DND-41 (cell line): ENCODE data around the gene STXBP5.

Source experiments
- ATAC-seq: fragments of 200-7000 bp; cut with Tn5 transposase; 3 replicates; pipeline ENCODE4 v1.9.1; 2021; ENCODE audit warnings: low read depth; ENCODE audit not compliant: insufficient read depth
- DNase-seq: peaks from one replicate; pipeline ENCODE4 v3.0.0-alpha.2; 2020
- H2AFZ ChIP-seq: 2 replicates; pipeline ENCODE4 v1.6.0; 2012; ENCODE audit warnings: low read depth, low read length
- H3K27ac ChIP-seq: 2 replicates; pipeline ENCODE4 v1.5.1; 2012; ENCODE audit warnings: low read length, inconsistent platforms
- H3K27me3 ChIP-seq: fragments of 200-600 bp; sonication (generic); 2 replicates; pipeline ENCODE4 v1.6.0; 2012; ENCODE audit warnings: low read length, mild to moderate bottlenecking, inconsistent platforms; ENCODE audit not compliant: insufficient read depth, poor library complexity
- H3K36me3 ChIP-seq: 2 replicates; pipeline ENCODE4 v1.5.1; 2012; ENCODE audit warnings: low read length, inconsistent platforms; ENCODE audit not compliant: insufficient read depth
- H3K4me1 ChIP-seq: 2 replicates; pipeline ENCODE4 v1.5.1; 2012; ENCODE audit warnings: mild to moderate bottlenecking, low read length; ENCODE audit not compliant: insufficient read depth
- H3K4me2 ChIP-seq: 2 replicates; pipeline ENCODE4 v1.6.0; 2012; ENCODE audit warnings: mild to moderate bottlenecking, moderate library complexity, low read length, inconsistent platforms; ENCODE audit not compliant: insufficient read depth
- H3K4me3 ChIP-seq, 2 experiments: fragments of 200-600 bp in 1 of 2; shearing (Covaris generic) in 1 of 2; 2 replicates each; pipeline ENCODE4 v1.5.1; 2012 to 2016; ENCODE audit warnings: inconsistent platforms in 2 of 2, low read length in 2 of 2, mild to moderate bottlenecking in 2 of 2, low read depth in 1 of 2, moderate library complexity in 1 of 2
- H3K79me2 ChIP-seq: 2 replicates; pipeline ENCODE4 v1.6.0; 2012; ENCODE audit warnings: low read length, inconsistent platforms; ENCODE audit not compliant: insufficient read depth
- H3K9ac ChIP-seq: 2 replicates; pipeline ENCODE4 v1.6.0; 2012; ENCODE audit warnings: low read depth, mild to moderate bottlenecking, inconsistent platforms, low read length, moderate library complexity
- H3K9me3 ChIP-seq: 2 replicates; pipeline ENCODE4 v1.5.1; 2012; ENCODE audit warnings: low read length, moderate library complexity, mild to moderate bottlenecking, inconsistent platforms; ENCODE audit not compliant: insufficient read depth, severe bottlenecking
- H4K20me1 ChIP-seq: 2 replicates; pipeline ENCODE4 v1.6.0; 2012; ENCODE audit warnings: low read length; ENCODE audit not compliant: insufficient read depth
- CTCF ChIP-seq: IDR thresholded peaks from 2 replicates; pipeline ENCODE4 v1.5.1; 2012; ENCODE audit warnings: borderline replicate concordance, low read length, moderate library complexity, mild to moderate bottlenecking; ENCODE audit not compliant: poor library complexity, severe bottlenecking; ENCODE audit errors: extremely low read depth
- EZH2 ChIP-seq: IDR thresholded peaks from 3 replicates; pipeline ENCODE4 v1.6.1; 2012; ENCODE audit warnings: borderline replicate concordance, low read depth, mild to moderate bottlenecking, moderate library complexity, low read length, inconsistent platforms; ENCODE audit not compliant: severe bottlenecking

The STXBP5 gene

GRCh38 chr6:147161974-147162495 is 42.2 kb upstream of the STXBP5 start:
- Histone ChIP-seq H3K36me3 (no peaks in the 10 kb centered on the region), H4K20me1 (no peaks in the 10 kb centered on the region), H3K4me2 (no peak overlapping the region), H3K79me2 (no peaks in the 10 kb centered on the region), H3K27ac (no peak overlapping the region), H3K27me3 (peaks cover 4% of the 10 kb centered on the region), H2AFZ (no peak overlapping the region), H3K9ac (no peak overlapping the region), H3K4me3 (no peak overlapping the region), H3K9me3 (no peaks in the 10 kb centered on the region), H3K4me1 (no peaks in the 10 kb centered on the region)
- TF ChIP-seq CTCF (no peak), EZH2 (no peak)
- ATAC-seq (no peak), DNase-seq (no peak)

GRCh38 chr6:147164761-147165160 is 39.5 kb upstream of the STXBP5 start:
- no peak for TF ChIP-seq EZH2
- no peak for TF ChIP-seq CTCF
- H3K27ac ChIP-seq, result no peak overlapping the region
- H3K4me3 ChIP-seq, result no peak overlapping the region
- H3K27me3 ChIP-seq, result no peaks in the 10 kb centered on the region
- DNase-seq, result no peak
- no peak for ATAC-seq
- H3K4me1 ChIP-seq, result no peaks in the 10 kb centered on the region
- H3K36me3 ChIP-seq, result no peaks in the 10 kb centered on the region
- no peak overlapping the region for H3K9ac ChIP-seq
- no peak overlapping the region for H3K4me2 ChIP-seq
- H2AFZ ChIP-seq, result no peak overlapping the region
- H4K20me1 ChIP-seq, result no peaks in the 10 kb centered on the region
- H3K9me3 ChIP-seq, result no peaks in the 10 kb centered on the region
- no peaks in the 10 kb centered on the region for H3K79me2 ChIP-seq

GRCh38 chr6:147166360-147166944 is 37.8 kb upstream of the STXBP5 start:
- no peaks in the 10 kb centered on the region for H3K4me1 ChIP-seq
- H3K9ac ChIP-seq, result no peak overlapping the region
- TF ChIP-seq EZH2 (no peak), CTCF (no peak)
- ATAC-seq, result no peak
- no peak for DNase-seq
- H3K27me3 ChIP-seq, result no peaks in the 10 kb centered on the region
- no peak overlapping the region for H2AFZ ChIP-seq
- no peak overlapping the region for H3K4me2 ChIP-seq
- H3K4me3 ChIP-seq, result no peak overlapping the region
- no peaks in the 10 kb centered on the region for H3K9me3 ChIP-seq
- no peaks in the 10 kb centered on the region for H4K20me1 ChIP-seq
- no peak overlapping the region for H3K27ac ChIP-seq
- H3K36me3 ChIP-seq, result no peaks in the 10 kb centered on the region
- H3K79me2 ChIP-seq, result no peaks in the 10 kb centered on the region
